Stimulated activated CD8-positive, alpha-beta memory T cell treated with anti-CD3 and anti-CD28 coated beads, Interleukin-15, amount 100 ng/mL, for 24 hours (primary cell): ENCODE measurements around the gene GRIP2.

ENCODE experiments used
- DNase-seq: peaks from one replicate; pipeline ENCODE4 v3.0.0-alpha.2; 2020; ENCODE audit warnings: low read depth

The GRIP2 gene

GRCh38 chr3:14561051-14561960, 21.2 kb upstream of the GRIP2 start:
- no peak for DNase-seq

GRCh38 chr3:14560110-14560509, 20.0 kb upstream of the GRIP2 start:
- DNase-seq, result no peak

GRCh38 chr3:14558029-14558428, 17.9 kb upstream of the GRIP2 start:
- DNase-seq, result no peak

GRCh38 chr3:14555835-14556234, 15.7 kb upstream of the GRIP2 start:
- DNase-seq, result no peak

- no peak for DNase-seq
Measured at GRCh38 chr3:14554715-14555114, 14.6 kb upstream of the GRIP2 start.

- no peak for DNase-seq
Measured at GRCh38 chr3:14553871-14554270, 13.7 kb upstream of the GRIP2 start.

- no peak for DNase-seq
Measured at GRCh38 chr3:14552717-14553116, 12.6 kb upstream of the GRIP2 start.

- DNase-seq, result no peak
Measured at GRCh38 chr3:14552041-14552648, 12.0 kb upstream of the GRIP2 start.

GRCh38 chr3:14550651-14551611, 10.8 kb upstream of the GRIP2 start:
- no peak for DNase-seq

- no peak for DNase-seq
Measured at GRCh38 chr3:14550181-14550580, 10.0 kb upstream of the GRIP2 start.

GRCh38 chr3:14549256-14549919, 9.2 kb upstream of the GRIP2 start:
- no peak for DNase-seq

GRCh38 chr3:14548321-14548729, 8.2 kb upstream of the GRIP2 start:
- DNase-seq, result no peak

- no peak for DNase-seq
Measured at GRCh38 chr3:14547693-14548092, 7.6 kb upstream of the GRIP2 start.

- DNase-seq, result no peak
Measured at GRCh38 chr3:14546041-14546440, 5.9 kb upstream of the GRIP2 start.

GRCh38 chr3:14545251-14545635, 5.1 kb upstream of the GRIP2 start:
- DNase-seq, result no peak

GRCh38 chr3:14544282-14545250, 4.4 kb upstream of the GRIP2 start:
- no peak for DNase-seq

GRCh38 chr3:14543446-14543845, 3.3 kb upstream of the GRIP2 start:
- DNase-seq, result no peak

- DNase-seq, result no peak
Measured at GRCh38 chr3:14542656-14543055, 2.5 kb upstream of the GRIP2 start.

GRCh38 chr3:14541646-14542045, 1.5 kb upstream of the GRIP2 start:
- DNase-seq, result no peak

GRCh38 chr3:14540821-14541385, 761 bp upstream of the GRIP2 start:
- DNase-seq, result no peak
